Stimulated activated CD8-positive, alpha-beta memory T cell treated with anti-CD3 and anti-CD28 coated beads, Interleukin-7, amount 100 ng/mL, for 1 hour (primary cell): ENCODE measurements around the gene CELF1.
A peak's percentile ranks its signal among the peaks of the same experiment; 100 is the strongest.

Experiments
- DNase-seq, 2 donors: peaks; one replicate each; pipeline ENCODE4 v3.0.0-alpha.2; 2020; ENCODE audit warnings: low read depth in 2 of 2

Gene CELF1

DNA sequence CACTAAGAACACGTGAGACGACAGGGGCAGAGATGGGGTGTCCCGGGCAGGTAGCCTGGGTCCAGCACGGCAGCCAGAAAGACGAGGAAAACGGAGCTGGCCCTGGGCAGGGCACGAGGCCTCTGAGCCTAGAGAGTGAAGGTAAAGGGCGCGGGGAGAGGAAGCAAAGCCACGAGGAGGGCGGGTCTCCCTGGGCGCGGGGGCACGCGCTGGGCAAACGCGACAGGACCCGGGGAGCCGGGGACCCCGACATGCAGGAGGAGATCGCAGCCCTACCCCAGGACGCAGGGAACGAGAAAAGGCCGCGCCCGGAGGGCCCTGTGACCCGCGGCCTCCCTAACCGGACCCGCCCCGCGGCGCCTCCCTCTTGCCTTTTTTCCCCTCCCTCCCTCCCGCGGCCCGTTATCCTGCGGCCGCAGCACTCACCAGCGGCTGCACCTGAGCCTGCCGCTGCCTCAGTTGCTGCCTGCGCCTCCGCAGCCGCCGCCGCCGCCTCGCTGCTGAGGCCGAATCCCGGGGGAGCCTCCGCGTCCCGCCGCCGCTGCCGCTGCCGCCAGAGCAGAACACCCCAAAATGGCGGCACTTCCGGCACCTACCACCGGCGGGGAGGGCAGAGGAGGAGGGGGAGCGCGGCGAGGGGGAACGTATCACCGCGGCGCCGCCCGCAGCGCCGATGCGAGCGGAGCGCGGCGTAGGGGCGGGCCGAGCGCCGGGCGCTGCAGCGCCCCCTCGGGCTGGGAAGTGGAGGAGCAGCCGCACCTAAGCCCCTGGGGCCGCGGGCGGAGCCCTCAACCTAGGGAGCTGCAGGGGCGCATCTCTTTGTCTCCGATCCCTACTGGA is at the start of gene CELF1:
Gene CELF1 (minus strand): TSS at position 567 of the 840 bp plus-strand sequence. CDS start 53,609 bp downstream, outside the sequence.
- peak; percentile 79 to 86 for DNase-seq

- no peak for DNase-seq
Measured at GRCh38 chr11:47599902-47600301, 47.0 kb upstream of the CELF1 start.

- no peak for DNase-seq
Measured at GRCh38 chr11:47595967-47596366, 43.0 kb upstream of the CELF1 start.

DNA sequence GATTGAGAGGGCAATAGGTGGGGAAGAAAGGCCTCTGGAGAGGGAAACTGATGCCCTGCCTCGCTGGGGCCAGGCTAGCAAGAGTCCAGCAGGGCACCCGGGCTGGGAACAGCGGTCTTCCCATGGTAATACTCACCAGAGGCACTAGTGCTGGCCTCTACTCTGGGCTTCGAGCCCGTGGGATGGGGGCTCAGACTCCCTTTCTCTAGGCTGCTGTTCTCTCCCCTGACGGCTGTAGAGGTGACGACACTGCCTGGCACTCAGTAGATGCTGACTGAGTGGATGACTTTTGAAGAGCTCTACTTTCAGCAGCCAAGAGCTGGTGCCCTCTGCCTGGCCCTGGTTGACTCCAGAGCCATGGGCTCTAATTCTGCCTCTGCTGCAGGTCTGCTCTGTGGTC is 42.1 kb upstream of the CELF1 start:
- no peak for DNase-seq

GRCh38 chr11:47593934-47594855 is 41.3 kb upstream of the CELF1 start, which contains the start of gene C1QTNF4:
Gene C1QTNF4, minus strand, starts transcription at chr11:47594411. Its CDS starts 3,601 bp downstream, at chr11:47590810.
- DNase-seq = no peak

GRCh38 chr11:47593492-47593933 is 40.6 kb upstream of the CELF1 start:
- no peak for DNase-seq

DNA sequence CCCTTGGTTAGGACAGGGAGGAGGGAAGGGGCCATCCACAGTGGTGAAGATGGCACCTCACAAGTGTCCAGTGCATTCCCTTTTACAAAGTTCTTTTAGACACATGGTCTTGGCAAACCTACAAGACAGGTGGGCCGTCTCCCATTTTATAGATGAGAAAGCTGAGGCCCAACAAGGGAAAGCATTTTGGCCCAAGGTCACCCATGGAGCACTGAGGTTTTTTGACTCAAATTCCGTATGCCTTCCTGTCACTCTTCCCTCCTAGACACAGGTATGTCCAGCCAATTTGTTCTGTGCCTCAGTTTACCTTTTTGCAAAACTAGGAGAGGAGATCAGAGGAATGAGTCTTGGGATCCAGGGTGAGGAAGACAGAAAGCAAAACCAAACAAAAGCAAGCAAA is 40.0 kb upstream of the CELF1 start:
- DNase-seq = no peak

DNA sequence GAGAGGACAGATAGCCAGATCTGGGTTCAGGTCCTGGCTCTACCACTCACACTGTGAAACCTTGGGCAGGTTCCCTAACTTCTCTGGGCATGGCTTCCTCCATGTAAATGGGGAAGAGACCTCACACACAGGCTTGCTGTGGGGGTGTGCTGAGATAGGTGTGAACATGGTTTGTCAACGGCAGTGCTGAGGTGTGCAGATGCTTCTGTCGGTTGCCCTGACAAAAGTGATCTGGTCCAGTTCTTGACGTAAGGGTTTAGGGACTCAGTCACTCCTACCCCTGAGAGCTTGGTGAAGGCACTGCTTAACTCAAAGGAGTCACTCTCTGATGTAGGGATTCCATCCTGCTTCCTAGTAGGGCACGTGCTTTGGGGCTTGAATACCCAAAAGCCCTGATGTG is 39.3 kb upstream of the CELF1 start:
- no peak for DNase-seq

GRCh38 chr11:47591764-47592163 is 38.8 kb upstream of the CELF1 start:
- DNase-seq = no peak

DNA sequence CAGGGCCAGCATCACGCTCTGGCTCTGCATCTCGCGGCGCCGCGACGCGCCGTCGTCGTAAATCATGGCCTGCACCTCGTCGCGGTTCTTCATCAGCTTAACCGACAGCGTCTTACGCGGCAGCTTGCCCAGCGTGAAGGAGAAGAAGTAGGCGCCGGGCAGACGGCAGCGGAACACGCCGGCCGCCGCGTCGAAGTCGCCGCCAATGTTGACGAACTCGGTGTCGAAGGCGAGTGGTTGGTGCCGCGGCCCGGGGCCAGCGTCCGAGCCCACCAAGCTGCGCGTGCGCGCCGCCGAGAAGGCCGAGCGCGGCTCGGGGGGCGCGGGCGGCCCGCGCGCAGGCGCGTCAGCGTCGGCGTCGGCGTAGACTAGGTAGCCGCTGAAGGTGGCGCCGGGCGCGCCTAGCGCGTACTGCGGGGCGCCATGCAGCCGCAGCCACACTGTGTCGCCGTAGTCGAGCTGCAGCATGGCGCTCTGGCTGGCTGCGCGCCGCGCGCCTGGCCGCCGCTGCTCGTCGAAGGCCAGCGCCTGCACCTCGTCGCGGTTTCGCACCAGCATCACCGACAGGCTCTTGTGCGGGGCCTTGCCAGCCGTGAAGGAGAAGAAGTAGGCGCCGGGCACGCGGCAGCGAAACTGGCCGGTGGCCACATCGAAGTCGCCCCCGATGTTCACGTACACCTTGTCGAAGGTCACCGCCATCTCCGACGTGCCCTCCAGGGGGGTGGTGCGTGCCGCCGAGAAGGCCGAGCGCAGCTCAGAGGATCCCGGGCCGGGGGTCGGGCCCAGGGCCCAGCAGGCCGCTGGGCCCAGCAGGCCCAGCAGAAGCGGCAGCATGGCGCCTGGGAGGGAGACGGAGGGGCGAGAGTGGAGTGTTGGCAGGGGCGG is 37.3 kb upstream of the CELF1 start:
- DNase-seq = no peak

DNA sequence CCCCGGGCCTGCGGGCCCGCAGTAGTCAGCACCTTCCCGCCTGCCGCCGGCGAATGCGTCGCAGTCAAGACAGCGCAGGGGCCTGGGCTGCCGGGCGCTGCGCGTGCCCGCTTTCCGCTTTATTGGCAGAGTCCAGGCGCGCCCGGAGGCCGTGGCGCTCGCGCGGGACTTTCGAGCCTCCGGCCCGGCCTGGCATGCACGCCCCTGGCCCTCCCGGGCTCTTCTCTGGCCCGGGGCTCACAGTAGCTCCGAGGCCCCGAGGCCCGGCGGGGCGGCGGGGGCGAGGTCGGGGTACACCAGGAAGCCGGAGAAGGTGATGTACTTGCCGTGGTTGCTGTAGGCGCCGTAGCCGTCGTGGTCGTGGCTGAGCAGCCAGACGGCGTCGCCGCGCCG is 36.6 kb upstream of the CELF1 start:
- no peak for DNase-seq

GRCh38 chr11:47589118-47589517 is 36.2 kb upstream of the CELF1 start:
- DNase-seq = no peak

DNA sequence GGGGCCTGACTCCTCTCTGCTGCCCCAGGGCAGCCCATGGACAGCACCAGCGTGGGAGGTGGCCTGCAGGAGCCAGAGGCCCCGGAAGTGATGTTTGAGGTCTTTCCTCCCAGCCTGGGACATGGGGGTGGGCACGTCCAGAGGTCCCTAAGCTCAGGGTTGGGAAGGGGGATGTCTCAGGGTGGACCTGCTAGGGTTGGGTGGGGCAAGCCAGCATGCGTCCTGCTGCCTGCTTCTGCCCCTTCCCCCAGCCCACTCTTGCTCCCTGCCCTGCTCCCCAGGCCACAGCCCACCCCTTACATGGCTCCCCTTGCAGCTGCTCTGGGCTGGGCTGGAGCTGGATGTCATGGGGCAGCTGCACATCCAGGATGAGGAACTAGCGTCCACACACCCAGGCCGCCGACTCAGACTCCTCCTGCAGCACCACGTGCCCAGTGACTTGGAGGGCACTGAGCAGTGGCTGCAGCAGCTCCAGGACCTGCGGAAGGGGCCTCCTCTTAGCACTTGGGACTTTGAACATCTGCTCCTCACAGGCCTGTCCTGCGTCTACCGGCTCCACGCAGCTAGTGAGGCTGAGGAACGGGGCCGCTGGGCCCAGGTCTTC is 34.9 kb upstream of the CELF1 start:
- no peak for DNase-seq

GRCh38 chr11:47587039-47587716 is 34.2 kb upstream of the CELF1 start:
- DNase-seq = no peak

- no peak for DNase-seq
Measured at GRCh38 chr11:47586098-47586855, 33.3 kb upstream of the CELF1 start, which contains the start of gene FAM180B. Gene FAM180B, plus strand, starts transcription at chr11:47586678. Its CDS starts 91 bp downstream, at chr11:47586769.

GRCh38 chr11:47583844-47584243 is 30.9 kb upstream of the CELF1 start:
- DNase-seq = no peak

DNA sequence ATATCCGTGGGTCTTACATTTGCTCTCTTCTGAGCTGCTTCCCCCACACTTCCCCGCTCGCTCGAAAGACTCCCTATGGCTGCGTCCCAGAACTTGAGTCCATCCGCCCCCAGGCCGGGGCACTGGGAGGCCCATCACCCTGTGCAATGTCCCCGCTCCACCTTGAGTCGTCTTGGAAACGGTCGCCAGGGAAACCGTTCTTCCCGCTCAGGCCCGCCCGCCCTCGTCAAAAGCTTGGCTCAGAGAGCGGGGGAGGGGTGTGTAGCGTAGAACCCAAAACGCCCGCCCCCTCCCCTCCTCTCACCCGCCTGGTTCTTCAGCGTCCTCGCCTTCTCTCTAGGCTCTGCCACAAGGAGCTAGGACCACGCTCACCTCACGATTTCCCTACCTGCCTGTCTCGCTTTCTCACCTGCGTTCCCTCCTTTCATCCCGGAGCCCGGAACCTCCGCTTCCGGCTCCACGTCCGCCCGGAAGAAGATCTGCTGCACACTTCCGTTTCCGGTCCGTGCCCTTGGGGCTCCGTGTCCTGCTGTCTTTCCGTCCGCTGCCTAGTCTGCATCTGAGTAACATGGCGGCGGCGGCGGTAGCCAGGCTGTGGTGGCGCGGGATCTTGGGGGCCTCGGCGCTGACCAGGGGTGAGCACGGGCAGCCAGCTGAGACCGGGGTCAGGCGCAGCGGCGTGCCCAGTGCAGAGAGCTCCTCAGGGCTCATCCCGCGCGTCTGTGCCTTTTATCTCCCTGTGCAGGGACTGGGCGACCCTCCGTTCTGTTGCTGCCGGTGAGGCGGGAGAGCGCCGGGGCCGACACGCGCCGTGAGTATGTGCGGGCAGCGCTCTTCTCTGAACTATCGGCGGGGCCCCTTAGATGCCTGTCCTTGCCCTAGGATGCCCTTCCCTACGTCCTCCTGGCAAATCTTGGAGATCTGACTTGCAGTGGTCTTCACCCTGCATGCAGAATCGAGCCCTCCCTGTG is 25.9 kb upstream of the CELF1 start, which contains the start of the genes KBTBD4 and NDUFS3:
Gene KBTBD4 (minus strand): TSS at position 447 of the 971 bp plus-strand sequence. CDS start 19 bp downstream, at position 428.
Gene NDUFS3 (plus strand): TSS at position 551 of the 971 bp plus-strand sequence. CDS start 18 bp downstream, at position 569.
- peak; percentile 77 to 78 for DNase-seq

GRCh38 chr11:47577460-47578041 is 24.6 kb upstream of the CELF1 start:
- DNase-seq = no peak
